ENCODE data around the gene LRRFIP1.

The LRRFIP1 gene

DNA sequence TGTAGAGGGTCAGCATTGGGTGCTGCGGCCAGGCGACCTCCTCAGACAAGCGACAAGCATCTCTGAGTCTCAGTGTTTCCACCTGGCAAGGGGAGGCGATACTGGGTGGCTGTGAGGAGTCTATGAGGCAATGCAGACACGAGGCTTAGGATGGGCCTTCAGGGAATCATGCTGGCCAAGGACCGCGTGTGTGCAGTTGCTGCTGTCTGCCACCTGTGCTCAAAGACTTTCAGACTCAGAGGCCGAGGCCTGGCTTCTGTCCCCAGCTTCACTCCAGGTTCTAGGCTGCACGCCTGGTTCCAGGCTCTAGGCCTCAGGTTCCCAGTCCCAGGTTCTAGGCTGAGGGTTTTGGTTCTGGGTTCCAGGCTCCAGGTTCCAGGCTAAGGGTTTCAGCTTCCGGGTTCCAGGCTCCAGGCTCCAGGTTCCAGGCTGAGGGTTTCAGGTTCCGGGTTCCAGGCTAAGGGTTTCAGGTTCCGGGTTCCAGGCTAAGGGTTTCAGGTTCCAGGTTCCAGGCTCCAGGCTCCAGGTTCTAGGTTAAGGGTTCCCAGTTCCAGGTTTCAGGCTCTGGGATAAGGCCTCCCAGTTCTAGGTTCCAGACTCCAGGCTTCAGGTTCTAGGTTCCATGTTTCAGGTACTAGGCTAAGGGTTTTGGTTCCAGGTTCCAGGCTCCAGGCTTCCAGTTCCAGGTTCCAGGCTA is 14.8 kb downstream of the LRRFIP1 start:
- peaks cover 12% of the 10 kb centered on the region for H3K27me3 ChIP-seq (ENCODE audit: insufficient read depth, low read length, poor library complexity)
- no peak overlapping the region for H2AFZ ChIP-seq (ENCODE audit: low read depth, low read length)
- H3K4me2 ChIP-seq (ENCODE audit: insufficient read depth, low read length), result no peak overlapping the region
- no peak overlapping the region for H3K9ac ChIP-seq (ENCODE audit: low read depth, low read length)
- no peaks in the 10 kb centered on the region for H3K4me1 ChIP-seq (ENCODE audit: insufficient read depth, low read length)
- H3K4me3 ChIP-seq (ENCODE audit: low read depth in 1 of 2, low read length in 2 of 2), result no peak overlapping the region
- TF ChIP-seq EZH2 (IDR thresholded peaks at IDR 0.05; ENCODE audit: borderline replicate concordance, low read depth, low read length, severe bottlenecking), result no peak
- TF ChIP-seq, protein P1, sequence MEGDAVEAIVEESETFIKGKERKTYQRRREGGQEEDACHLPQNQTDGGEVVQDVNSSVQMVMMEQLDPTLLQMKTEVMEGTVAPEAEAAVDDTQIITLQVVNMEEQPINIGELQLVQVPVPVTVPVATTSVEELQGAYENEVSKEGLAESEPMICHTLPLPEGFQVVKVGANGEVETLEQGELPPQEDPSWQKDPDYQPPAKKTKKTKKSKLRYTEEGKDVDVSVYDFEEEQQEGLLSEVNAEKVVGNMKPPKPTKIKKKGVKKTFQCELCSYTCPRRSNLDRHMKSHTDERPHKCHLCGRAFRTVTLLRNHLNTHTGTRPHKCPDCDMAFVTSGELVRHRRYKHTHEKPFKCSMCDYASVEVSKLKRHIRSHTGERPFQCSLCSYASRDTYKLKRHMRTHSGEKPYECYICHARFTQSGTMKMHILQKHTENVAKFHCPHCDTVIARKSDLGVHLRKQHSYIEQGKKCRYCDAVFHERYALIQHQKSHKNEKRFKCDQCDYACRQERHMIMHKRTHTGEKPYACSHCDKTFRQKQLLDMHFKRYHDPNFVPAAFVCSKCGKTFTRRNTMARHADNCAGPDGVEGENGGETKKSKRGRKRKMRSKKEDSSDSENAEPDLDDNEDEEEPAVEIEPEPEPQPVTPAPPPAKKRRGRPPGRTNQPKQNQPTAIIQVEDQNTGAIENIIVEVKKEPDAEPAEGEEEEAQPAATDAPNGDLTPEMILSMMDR (IDR thresholded peaks at IDR 0.05; ENCODE audit: borderline replicate concordance, extremely low read depth, low read length, poor library complexity, severe bottlenecking), result no peak
- no peaks in the 10 kb centered on the region for H3K79me2 ChIP-seq (ENCODE audit: insufficient read depth, low read length)
- H3K36me3 ChIP-seq (ENCODE audit: insufficient read depth, low read length), result no peaks in the 10 kb centered on the region
- no peak overlapping the region for H3K27ac ChIP-seq (ENCODE audit: low read length)
- H3K9me3 ChIP-seq (ENCODE audit: insufficient read depth, low read length, severe bottlenecking), result no peaks in the 10 kb centered on the region
- H4K20me1 ChIP-seq (ENCODE audit: insufficient read depth, low read length), result no peaks in the 10 kb centered on the region
- ATAC-seq (ENCODE audit: insufficient read depth, low read depth) (no peak), DNase-seq (no peak)

DNA sequence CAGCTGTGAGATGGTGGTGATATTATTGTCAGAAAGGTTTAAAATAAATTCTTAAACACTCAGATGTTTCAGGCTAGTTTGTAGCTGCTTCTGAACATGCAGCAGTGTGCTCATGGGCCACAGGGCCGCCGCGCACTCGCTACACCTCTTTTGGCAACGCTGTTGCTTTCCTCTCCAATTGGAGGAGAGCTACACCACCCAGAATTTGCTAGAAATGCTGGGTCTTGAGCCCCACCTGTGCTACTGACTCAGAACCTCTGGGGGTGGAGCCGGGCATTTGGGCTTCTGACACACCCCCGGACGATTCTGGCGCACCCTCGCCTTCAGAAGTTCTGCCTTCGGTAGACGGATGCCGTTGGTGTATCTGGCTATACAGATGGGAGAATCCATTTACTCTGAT is 15.7 kb downstream of the LRRFIP1 start:
- TF ChIP-seq EZH2 (IDR thresholded peaks at IDR 0.05; ENCODE audit: borderline replicate concordance, low read depth, low read length, severe bottlenecking), result no peak
- TF ChIP-seq, protein P1 (IDR thresholded peaks at IDR 0.05; ENCODE audit: borderline replicate concordance, extremely low read depth, low read length, poor library complexity, severe bottlenecking), result no peak
- H3K9ac ChIP-seq (ENCODE audit: low read depth, low read length), result no peak overlapping the region
- no peak overlapping the region for H3K4me3 ChIP-seq (ENCODE audit: low read depth in 1 of 2, low read length in 2 of 2)
- no peaks in the 10 kb centered on the region for H3K36me3 ChIP-seq (ENCODE audit: insufficient read depth, low read length)
- no peaks in the 10 kb centered on the region for H3K4me1 ChIP-seq (ENCODE audit: insufficient read depth, low read length)
- no peak for DNase-seq
- H2AFZ ChIP-seq (ENCODE audit: low read depth, low read length), result no peak overlapping the region
- peaks cover 12% of the 10 kb centered on the region for H3K27me3 ChIP-seq (ENCODE audit: insufficient read depth, low read length, poor library complexity)
- H3K4me2 ChIP-seq (ENCODE audit: insufficient read depth, low read length), result no peak overlapping the region
- ATAC-seq (ENCODE audit: insufficient read depth, low read depth), result no peak
- H3K9me3 ChIP-seq (ENCODE audit: insufficient read depth, low read length, severe bottlenecking), result no peaks in the 10 kb centered on the region
- no peaks in the 10 kb centered on the region for H3K79me2 ChIP-seq (ENCODE audit: insufficient read depth, low read length)
- H3K27ac ChIP-seq (ENCODE audit: low read length), result no peak overlapping the region
- no peaks in the 10 kb centered on the region for H4K20me1 ChIP-seq (ENCODE audit: insufficient read depth, low read length)

DNA sequence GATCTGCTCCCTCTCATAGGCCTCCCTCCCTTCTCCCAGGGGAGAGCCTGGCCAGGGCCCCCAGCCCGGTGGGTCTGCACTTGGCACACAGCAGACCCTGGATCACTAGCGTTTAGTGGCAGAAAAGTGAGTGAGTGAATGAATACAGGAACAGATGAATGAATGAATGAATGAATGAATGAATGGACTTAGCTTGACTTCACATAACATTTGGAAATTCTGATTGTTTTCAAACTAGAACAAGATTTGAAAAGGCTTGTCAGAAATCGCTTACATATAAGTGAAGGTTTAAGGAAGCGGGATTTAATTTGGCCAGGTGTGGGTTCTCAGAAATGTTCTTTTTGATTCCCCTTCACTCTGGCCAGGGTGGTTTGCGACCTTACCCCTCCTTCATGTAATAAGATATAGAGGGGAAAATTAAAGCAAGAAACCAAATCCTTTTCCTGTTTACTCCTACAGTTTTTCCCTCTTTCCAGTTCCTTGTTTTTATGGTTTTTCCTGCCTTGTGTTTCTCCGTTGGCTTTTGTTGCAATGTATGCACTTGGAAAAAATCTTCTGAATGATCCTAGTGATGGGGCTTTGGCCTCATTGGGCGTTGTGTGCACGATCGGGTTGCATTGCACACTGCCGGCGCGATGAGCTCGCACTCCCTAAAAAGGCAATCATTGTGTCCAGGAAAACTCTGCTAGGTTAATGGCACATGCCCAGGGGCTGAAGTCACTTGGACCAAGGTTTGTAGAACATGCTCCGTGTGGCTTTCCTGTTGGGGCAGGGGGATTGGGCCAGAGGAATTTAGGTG is 16.4 kb downstream of the LRRFIP1 start:
- H3K9me3 ChIP-seq (ENCODE audit: insufficient read depth, low read length, severe bottlenecking), result no peaks in the 10 kb centered on the region
- H3K27ac ChIP-seq (ENCODE audit: low read length), result no peak overlapping the region
- H3K4me3 ChIP-seq (ENCODE audit: low read depth in 1 of 2, low read length in 2 of 2), result no peak overlapping the region
- no peak overlapping the region for H3K4me2 ChIP-seq (ENCODE audit: insufficient read depth, low read length)
- H3K36me3 ChIP-seq (ENCODE audit: insufficient read depth, low read length), result no peaks in the 10 kb centered on the region
- no peaks in the 10 kb centered on the region for H3K4me1 ChIP-seq (ENCODE audit: insufficient read depth, low read length)
- no peak overlapping the region for H3K9ac ChIP-seq (ENCODE audit: low read depth, low read length)
- TF ChIP-seq EZH2 (IDR thresholded peaks at IDR 0.05; ENCODE audit: borderline replicate concordance, low read depth, low read length, severe bottlenecking), result no peak
- TF ChIP-seq, protein P1 (IDR thresholded peaks at IDR 0.05; ENCODE audit: borderline replicate concordance, extremely low read depth, low read length, poor library complexity, severe bottlenecking), result no peak
- H2AFZ ChIP-seq (ENCODE audit: low read depth, low read length), result no peak overlapping the region
- DNase-seq, result no peak
- H4K20me1 ChIP-seq (ENCODE audit: insufficient read depth, low read length), result no peaks in the 10 kb centered on the region
- H3K27me3 ChIP-seq (ENCODE audit: insufficient read depth, low read length, poor library complexity), result peaks cover 12% of the 10 kb centered on the region
- no peak for ATAC-seq (ENCODE audit: insufficient read depth, low read depth)
- no peaks in the 10 kb centered on the region for H3K79me2 ChIP-seq (ENCODE audit: insufficient read depth, low read length)
